ENCODE data around the gene SLC7A5.
"Not testable (repeated sequence)": the region's sequence is repeated elsewhere in the genome, so short reads cannot be mapped to it uniquely, and the experiment has no call there.

DNA sequence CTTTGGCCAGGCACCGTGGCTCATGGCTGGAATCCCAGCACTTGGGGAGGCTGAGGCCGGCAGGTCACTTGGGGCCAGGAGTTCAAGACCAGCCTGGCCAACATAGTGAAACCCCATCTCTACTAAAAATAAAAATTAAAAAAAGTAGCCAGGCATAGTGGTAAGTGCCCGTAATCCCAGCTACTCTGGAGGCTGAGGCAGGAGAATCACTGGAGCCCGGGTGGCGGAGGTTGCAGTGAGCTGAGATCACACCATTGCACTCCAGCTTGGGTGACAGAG lies 43.5 kb downstream of the SLC7A5 start:
- TF ChIP-seq, protein P1, sequence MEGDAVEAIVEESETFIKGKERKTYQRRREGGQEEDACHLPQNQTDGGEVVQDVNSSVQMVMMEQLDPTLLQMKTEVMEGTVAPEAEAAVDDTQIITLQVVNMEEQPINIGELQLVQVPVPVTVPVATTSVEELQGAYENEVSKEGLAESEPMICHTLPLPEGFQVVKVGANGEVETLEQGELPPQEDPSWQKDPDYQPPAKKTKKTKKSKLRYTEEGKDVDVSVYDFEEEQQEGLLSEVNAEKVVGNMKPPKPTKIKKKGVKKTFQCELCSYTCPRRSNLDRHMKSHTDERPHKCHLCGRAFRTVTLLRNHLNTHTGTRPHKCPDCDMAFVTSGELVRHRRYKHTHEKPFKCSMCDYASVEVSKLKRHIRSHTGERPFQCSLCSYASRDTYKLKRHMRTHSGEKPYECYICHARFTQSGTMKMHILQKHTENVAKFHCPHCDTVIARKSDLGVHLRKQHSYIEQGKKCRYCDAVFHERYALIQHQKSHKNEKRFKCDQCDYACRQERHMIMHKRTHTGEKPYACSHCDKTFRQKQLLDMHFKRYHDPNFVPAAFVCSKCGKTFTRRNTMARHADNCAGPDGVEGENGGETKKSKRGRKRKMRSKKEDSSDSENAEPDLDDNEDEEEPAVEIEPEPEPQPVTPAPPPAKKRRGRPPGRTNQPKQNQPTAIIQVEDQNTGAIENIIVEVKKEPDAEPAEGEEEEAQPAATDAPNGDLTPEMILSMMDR (conservative IDR thresholded peaks at IDR 0.05; ENCODE audit: low read length): not testable (repeated sequence)
- TF ChIP-seq EZH2phosphoT487 (IDR thresholded peaks at IDR 0.05; ENCODE audit: borderline replicate concordance): not testable (repeated sequence)

Measured in Loucy (cell line).